Measurements from ENCODE around the gene DNER.

DNER gene

GRCh38 chr2:229733611-229734245, 19.4 kb upstream of the DNER start:
- Histone ChIP-seq H3K27ac (ENCODE audit: poor library complexity, severe bottlenecking) (no peak overlapping the region), H3K4me1 (ENCODE audit: insufficient read depth, poor library complexity, severe bottlenecking) (no peaks in the 10 kb centered on the region), H3K36me3 (ENCODE audit: low read depth) (no peaks in the 10 kb centered on the region), H3K27me3 (ENCODE audit: insufficient read depth, poor library complexity, severe bottlenecking) (no peaks in the 10 kb centered on the region), H3K4me3 (ENCODE audit: severe bottlenecking) (no peak overlapping the region), H3K9me3 (ENCODE audit: severe bottlenecking) (peaks cover 7% of the 10 kb centered on the region)
- DNase-seq (ENCODE audit: low spot score): no peak
- no peak for TF ChIP-seq CTCF (IDR thresholded peaks at IDR 0.05; ENCODE audit: poor library complexity, severe bottlenecking)
- no peak for ATAC-seq (ENCODE audit: low read depth)

- ATAC-seq (ENCODE audit: low read depth) (no peak), DNase-seq (ENCODE audit: low spot score) (no peak)
- no peak for TF ChIP-seq CTCF (IDR thresholded peaks at IDR 0.05; ENCODE audit: poor library complexity, severe bottlenecking)
- H3K4me3 ChIP-seq (ENCODE audit: severe bottlenecking): no peak overlapping the region
- H3K27me3 ChIP-seq (ENCODE audit: insufficient read depth, poor library complexity, severe bottlenecking): no peaks in the 10 kb centered on the region
- no peaks in the 10 kb centered on the region for H3K36me3 ChIP-seq (ENCODE audit: low read depth)
- H3K4me1 ChIP-seq (ENCODE audit: insufficient read depth, poor library complexity, severe bottlenecking): no peaks in the 10 kb centered on the region
- no peaks in the 10 kb centered on the region for H3K9me3 ChIP-seq (ENCODE audit: severe bottlenecking)
- no peak overlapping the region for H3K27ac ChIP-seq (ENCODE audit: poor library complexity, severe bottlenecking)
Measured at GRCh38 chr2:229732897-229733296, 18.5 kb upstream of the DNER start.

GRCh38 chr2:229731916-229732315, 17.6 kb upstream of the DNER start:
- TF ChIP-seq CTCF (IDR thresholded peaks at IDR 0.05; ENCODE audit: poor library complexity, severe bottlenecking): no peak
- H3K4me1 ChIP-seq (ENCODE audit: insufficient read depth, poor library complexity, severe bottlenecking): no peaks in the 10 kb centered on the region
- H3K27me3 ChIP-seq (ENCODE audit: insufficient read depth, poor library complexity, severe bottlenecking): no peaks in the 10 kb centered on the region
- DNase-seq (ENCODE audit: low spot score) (no peak), ATAC-seq (ENCODE audit: low read depth) (no peak)
- no peaks in the 10 kb centered on the region for H3K36me3 ChIP-seq (ENCODE audit: low read depth)
- no peak overlapping the region for H3K27ac ChIP-seq (ENCODE audit: poor library complexity, severe bottlenecking)
- H3K4me3 ChIP-seq (ENCODE audit: severe bottlenecking): no peak overlapping the region
- no peaks in the 10 kb centered on the region for H3K9me3 ChIP-seq (ENCODE audit: severe bottlenecking)

- Histone ChIP-seq H3K36me3 (ENCODE audit: low read depth) (no peaks in the 10 kb centered on the region), H3K9me3 (ENCODE audit: severe bottlenecking) (no peaks in the 10 kb centered on the region), H3K4me1 (ENCODE audit: insufficient read depth, poor library complexity, severe bottlenecking) (no peaks in the 10 kb centered on the region), H3K4me3 (ENCODE audit: severe bottlenecking) (no peak overlapping the region), H3K27ac (ENCODE audit: poor library complexity, severe bottlenecking) (no peak overlapping the region), H3K27me3 (ENCODE audit: insufficient read depth, poor library complexity, severe bottlenecking) (no peaks in the 10 kb centered on the region)
- TF ChIP-seq CTCF (IDR thresholded peaks at IDR 0.05; ENCODE audit: poor library complexity, severe bottlenecking): no peak
- DNase-seq (ENCODE audit: low spot score): no peak
- no peak for ATAC-seq (ENCODE audit: low read depth)
Measured at GRCh38 chr2:229731363-229731762, 17.0 kb upstream of the DNER start.

GRCh38 chr2:229728370-229728769, 14.0 kb upstream of the DNER start:
- Histone ChIP-seq H3K4me3 (ENCODE audit: severe bottlenecking) (no peak overlapping the region), H3K27ac (ENCODE audit: poor library complexity, severe bottlenecking) (no peak overlapping the region), H3K36me3 (ENCODE audit: low read depth) (no peaks in the 10 kb centered on the region), H3K27me3 (ENCODE audit: insufficient read depth, poor library complexity, severe bottlenecking) (no peaks in the 10 kb centered on the region), H3K4me1 (ENCODE audit: insufficient read depth, poor library complexity, severe bottlenecking) (no peaks in the 10 kb centered on the region), H3K9me3 (ENCODE audit: severe bottlenecking) (no peaks in the 10 kb centered on the region)
- no peak for DNase-seq (ENCODE audit: low spot score)
- no peak for TF ChIP-seq CTCF (IDR thresholded peaks at IDR 0.05; ENCODE audit: poor library complexity, severe bottlenecking)
- no peak; the same call in 2 of the 3 replicates for ATAC-seq (ENCODE audit: low read depth)

Data from RWPE2 (cell line).